ENCODE measurements around the gene RDH12.

- no peak for TF ChIP-seq CTCF (conservative IDR thresholded peaks at IDR 0.05; ENCODE audit: low read depth, low read length)
- no peak for TF ChIP-seq EZH2 (IDR thresholded peaks at IDR 0.05; ENCODE audit: borderline replicate concordance, low read depth, low read length, poor library complexity, severe bottlenecking)
Measured at GRCh38 chr14:67680121-67680602, 21.5 kb upstream of the RDH12 start.

Measured in A673 (cell line).